ENCODE data around the gene TMEM72.

Gene TMEM72

DNA sequence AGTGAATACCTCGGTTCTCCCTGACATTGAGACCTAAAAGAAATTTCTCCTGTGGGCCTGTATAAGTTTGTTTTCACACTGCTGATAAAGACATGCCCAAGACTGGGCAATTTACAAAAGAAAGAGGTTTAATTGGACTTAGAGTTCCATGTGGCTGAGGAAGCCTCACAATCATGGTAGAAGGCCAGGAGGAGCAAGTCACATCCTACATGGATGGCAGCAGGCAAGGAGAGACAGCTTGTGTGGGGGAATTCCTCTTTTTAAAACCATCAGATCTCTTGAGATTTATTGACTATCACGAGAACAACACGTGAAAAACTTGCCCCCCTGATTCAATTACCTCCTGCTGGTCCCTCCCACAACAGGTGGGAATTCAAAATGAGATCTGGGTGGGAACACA is 6.7 kb downstream of the TMEM72 start:
- DNase-seq (ENCODE audit: low read depth in 3 of 3), result no peak

DNA sequence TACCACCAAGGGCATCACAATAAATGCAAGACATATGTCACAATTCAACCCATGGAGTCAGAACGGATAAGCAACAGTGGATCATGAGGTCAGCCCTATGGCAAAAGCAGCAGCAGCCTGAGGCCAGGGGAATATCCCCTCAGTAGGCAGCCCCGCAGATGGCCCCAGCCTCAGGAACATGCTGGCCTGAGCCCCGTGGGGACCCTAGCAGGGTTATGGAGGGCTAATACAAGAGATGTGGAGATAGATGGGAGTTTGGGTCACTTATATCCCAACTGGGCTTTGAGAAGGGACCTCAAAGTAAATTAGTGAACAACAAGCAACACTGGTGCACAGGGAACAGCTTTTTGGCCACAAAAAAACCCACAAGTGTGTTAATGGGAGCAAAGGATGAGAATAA is 9.1 kb downstream of the TMEM72 start:
- DNase-seq (ENCODE audit: low read depth in 3 of 3), result no peak

DNA sequence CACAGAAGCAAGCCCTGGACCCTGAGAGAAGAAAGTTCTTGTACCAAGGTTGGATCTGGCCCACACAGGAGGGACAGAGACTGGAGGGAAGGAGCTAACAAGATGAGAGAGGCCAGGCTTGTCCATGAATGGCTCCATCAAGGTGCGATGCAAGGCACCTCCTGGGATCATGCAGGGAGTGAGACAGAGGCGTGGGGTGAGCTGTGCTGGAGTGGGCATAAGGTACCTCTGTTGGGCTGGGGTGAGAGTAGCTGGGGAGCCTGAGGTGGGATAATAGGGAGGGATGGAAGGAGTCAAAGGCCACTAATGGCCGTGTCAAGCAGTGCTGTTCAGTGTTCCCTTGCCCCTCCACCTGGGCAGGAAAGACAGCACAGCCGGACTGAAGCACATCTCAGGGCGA is 9.9 kb downstream of the TMEM72 start:
- no peak for DNase-seq (ENCODE audit: low read depth in 3 of 3)

DNA sequence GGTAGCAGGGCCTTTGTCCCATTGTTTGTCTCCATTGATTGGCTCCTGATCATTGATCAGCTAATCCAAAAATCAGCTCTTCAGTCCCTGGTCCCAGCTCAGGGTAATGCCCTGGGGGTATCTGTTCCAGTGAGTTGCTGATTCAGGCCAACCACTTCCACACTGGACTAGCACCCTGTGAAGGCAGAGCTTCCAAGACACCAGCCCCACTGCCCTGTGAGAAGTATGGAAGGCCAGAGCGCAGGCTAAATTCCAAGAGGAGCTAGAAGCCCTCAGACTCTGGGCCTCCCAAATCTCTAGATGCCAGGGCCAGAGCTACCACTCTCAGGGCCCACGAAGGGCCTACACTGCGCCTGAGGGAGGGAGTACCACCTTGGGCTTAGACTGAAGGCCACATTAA is 10.4 kb downstream of the TMEM72 start:
- no peak for DNase-seq (ENCODE audit: low read depth in 3 of 3)

DNA sequence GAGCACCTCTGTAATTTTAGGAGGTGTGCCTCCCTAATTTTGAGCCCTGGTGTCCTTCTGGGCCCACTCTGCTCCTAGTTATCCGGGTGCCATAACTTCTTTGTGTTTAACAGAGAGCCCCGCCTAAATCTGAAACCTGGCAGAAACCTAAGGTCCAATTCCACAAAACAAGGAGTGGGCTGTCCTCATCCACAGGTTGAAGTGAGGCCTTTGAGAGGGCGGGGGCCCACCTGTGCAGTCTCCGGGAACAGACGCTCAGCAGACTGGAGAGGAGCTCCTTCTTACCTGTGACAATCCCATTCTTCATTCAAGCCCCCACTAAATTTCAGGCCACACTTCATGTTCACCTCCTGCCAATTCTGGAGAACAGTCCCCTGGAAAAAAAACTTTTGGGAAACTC is 10.9 kb downstream of the TMEM72 start:
- DNase-seq (ENCODE audit: low read depth in 3 of 3), result no peak

DNA sequence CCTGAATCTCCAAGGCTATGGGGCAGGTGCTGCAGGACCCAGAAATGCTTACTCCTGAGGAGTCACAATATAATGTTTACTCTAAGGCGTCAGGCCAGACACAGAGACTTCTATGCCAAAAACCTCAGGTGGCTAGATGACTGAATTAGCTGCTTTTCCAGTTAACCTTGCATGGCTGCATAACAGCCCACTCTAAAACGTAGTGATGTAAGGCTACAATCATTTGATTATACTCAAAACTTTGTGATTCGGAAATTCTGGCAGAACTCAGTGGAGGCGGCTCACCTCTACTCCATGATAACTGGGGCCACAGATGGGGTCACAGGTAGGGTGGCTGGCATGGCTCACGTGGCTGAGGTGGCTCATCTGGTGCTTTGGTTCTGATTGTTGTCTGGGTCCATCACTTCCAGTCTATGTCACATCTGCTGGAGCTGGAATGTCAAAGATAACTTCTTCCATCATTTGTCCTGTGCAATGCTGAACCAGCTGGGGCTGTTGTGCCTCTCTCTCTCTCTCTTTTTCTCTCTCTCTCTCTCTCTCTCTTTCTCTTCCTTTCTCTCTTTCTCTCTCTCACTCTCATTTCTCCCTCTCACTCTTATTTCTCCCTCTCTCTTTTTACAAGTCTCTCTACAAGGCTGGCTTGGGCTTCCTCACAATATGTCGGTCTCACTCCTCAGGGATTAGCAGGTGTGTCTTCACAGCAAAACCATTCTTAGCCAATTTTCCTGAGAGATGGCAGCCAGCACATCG is 11.8 kb downstream of the TMEM72 start:
- no peak for DNase-seq (ENCODE audit: low read depth in 3 of 3)

DNA sequence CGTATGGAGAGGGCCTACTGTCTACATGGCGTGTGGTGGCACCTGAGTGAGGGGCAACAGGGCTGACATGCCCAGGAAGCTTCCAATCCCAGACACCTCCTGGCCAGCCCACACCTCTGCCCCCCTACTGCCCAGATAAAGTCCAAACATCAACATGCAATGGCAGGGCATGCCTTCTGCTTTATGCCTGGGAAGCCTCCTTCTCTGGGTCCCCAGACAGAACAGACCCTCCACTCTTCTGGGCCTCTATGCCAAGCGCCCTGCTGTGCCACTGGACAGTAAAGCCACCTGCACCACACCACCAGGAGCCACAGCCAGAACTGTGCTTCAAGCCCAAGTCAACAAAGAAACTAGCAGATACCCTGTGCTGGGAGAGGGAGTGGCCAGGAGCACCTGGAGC is 12.5 kb downstream of the TMEM72 start:
- DNase-seq (ENCODE audit: low read depth in 3 of 3), result no peak

DNA sequence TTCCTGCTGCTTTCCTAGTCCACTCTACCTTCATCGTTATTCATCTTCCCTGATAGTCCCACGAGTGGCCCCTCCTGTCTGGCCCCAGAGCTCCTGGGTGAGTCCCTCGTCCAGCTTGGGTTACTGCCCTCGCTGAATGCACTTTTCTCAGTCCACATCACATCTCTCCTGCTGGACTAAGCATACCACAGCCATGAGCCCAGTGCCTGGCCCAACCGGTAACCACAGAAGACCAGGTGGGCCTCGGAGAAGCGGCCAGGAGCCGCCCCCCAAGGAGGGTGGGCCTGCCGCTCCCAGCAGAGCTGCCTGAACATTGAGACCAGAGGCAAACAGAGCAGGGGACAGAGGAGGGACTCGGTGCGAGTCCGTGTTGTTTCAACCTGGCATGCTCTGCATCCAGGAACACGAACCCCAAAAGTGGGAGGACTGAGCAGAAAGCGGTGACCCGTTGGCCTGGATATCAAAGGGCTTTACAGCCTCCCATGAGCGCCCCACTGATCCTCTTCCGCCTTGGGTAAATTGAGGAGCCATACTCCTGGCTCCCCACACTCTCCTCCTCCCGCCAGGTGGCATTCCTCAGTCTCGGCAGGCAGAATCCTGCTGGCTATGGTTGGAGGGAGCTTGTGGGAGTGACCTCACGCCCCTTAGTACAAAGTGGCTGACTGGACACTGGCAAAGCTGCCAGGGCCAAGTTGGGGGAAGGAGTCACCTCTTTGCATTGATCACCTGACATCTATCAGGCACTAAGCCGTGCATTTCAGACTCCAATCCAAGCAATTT is 13.3 kb downstream of the TMEM72 start:
- no peak for DNase-seq (ENCODE audit: low read depth in 3 of 3)

DNA sequence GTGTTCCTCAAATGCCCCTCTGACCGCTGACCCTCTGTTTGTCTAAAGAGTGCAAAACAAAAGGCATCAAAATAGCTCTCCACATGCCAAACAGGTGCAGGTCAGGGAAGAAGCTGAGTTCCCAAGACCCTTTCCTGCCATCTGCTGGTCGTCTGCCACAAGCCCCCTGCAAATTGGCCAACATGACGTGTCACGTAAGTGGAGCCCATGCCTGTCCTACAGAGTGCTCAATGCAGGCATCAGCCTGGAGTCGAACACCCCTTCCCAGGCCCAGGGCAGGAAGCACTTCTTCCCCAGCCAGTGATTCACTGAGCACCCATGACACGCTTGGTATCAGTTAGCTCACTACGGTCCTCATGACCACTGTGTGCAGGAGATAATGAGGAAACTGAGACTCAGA is 14.1 kb downstream of the TMEM72 start:
- DNase-seq (ENCODE audit: low read depth in 3 of 3), result no peak

DNA sequence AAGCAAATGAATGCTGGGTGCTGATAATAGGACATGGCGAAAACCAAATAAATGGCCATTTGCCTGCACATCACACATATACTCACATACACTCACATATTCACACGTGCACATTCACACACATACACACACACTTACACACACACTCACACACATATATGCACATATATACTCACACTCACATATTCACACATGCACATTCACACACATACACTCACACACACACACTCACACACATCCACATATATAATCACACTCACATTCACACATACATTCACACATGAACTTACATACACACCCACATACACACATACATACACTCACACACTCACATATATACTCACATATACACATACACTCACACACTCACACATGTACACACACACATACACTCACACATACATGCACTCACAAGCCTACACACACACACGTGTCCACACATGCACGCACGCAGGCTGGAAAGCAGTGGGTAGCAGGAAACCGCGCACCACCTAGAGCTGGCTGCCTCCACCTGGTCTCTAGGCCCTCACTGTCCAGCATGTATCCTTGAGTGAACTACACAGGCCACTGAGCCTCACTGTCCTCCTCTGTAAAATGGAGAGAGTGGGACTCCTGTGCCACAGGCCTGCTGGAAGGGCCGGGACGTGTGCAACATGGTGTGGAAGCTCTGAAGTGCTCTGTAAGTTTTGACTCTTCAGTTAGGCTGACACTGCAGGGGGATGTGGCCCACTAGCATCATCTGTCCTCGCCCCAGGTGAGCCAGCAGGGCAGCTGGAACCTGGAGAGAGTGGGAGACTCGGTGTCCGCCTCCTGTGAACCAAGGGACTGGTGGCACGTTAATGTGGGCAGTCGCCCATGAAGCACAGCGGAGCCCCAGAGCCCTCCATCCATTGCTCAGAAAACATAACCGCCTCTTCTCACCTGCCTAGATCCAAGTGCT is 14.9 kb downstream of the TMEM72 start:
- no peak for DNase-seq (ENCODE audit: low read depth in 3 of 3)

DNA sequence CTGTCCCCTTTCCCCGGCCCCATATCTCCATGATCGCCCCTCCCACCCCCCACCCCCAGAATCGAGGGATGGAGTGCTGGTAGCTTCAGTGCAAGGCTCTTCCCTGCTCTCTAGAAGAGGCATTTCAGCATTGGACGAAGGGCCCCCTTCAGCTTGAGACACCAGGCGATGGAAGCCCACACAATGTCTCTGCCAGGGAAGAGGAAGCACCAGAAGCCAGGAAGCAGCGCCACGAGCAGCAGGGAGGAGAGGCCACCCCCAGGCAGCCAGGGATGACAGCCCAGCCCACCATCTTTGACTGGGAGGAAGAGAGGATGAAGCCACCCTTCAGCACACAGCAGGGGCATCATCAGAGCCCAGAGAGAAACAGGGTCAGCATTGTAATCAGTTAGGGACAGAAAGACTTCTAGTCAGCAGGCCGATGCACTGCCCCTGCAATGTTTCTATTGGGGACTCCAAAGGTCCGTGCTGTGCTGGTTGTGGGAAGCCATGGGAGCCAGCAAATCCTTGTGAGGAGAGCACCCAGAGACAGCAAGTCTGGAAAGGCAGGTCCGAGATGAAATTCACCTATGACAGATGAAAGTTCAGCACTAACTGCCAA is 15.7 kb downstream of the TMEM72 start:
- no peak for DNase-seq (ENCODE audit: low read depth in 3 of 3)

DNA sequence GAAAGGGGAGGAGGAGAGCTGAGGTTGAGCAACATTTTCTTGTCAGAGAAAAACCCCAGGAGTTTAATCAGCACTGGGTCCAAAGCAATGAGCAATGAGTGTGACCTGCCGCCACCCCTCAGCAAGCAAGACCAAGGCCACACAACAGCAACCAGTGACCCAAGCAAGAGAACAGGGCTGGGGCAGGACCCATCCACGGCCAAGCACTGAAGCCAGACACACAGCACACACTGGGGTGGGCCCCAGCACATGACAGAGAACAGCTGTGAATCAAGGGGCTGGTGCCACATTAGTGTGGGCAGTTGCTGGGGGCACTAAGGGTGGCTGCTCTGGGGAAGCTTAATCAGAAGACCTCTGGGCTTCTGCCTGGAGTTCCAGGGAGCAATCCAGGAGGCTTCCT is 16.2 kb downstream of the TMEM72 start:
- no peak for DNase-seq (ENCODE audit: low read depth in 3 of 3)

DNA sequence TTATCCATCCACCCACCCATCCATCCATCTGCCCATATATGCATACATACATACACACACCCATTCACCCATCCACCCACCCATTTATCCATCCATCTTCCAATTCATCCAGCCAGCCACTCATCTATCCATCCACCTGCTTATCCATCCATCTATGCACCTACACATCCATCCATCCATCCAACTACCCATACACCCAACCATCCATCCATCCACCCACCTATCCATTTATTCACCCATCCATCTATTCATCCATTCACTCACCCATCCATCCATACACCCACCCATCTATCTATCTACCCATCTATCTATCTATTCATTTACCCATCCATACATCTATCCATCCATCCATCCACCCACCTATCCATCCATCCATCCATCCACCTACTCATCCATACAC is 17.3 kb downstream of the TMEM72 start:
- no peak for DNase-seq (ENCODE audit: low read depth in 3 of 3)

DNA sequence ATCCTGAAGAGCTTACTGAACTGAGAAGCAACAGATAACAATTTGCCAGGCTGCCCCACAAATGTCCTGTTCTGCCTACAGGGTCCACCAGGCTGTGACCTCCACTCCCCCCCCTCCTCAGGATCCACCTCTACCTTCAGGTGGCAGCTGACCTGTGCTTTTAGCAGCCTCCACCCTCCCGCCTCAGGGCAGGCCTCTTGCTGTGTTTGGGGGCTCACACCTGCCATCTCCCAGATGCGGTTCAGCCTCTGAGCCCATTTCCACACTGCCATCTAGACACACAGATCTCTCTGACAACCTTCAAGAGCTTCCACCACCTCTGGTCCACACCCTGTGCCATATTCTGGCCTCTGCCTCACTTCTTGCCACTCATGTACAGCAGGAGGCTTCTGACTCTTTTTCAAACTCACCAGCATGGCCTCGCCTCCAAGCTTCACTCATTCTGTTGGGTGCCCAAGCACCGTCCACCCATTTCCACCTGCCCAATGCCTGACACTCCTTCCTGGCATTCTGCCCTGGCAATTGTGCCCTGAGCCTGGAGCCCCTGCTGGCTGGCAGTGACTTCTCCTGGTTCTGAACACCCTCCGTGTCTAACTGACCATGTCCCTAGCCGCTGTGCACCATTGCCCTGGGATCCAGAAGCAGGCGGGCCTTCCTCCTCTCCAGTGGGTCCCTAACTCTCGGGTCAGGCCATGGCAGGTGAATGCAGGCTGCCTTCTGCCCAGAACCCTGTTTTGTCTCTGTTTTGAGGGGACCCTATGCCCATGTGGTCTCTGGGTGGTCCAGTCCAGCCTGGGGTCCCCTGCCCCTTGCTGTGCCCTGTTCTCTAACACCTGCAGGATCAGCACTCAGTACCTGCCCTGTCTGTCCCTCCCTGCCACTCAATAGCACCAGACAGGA is 18.5 kb downstream of the TMEM72 start:
- no peak for DNase-seq (ENCODE audit: low read depth in 3 of 3)

DNA sequence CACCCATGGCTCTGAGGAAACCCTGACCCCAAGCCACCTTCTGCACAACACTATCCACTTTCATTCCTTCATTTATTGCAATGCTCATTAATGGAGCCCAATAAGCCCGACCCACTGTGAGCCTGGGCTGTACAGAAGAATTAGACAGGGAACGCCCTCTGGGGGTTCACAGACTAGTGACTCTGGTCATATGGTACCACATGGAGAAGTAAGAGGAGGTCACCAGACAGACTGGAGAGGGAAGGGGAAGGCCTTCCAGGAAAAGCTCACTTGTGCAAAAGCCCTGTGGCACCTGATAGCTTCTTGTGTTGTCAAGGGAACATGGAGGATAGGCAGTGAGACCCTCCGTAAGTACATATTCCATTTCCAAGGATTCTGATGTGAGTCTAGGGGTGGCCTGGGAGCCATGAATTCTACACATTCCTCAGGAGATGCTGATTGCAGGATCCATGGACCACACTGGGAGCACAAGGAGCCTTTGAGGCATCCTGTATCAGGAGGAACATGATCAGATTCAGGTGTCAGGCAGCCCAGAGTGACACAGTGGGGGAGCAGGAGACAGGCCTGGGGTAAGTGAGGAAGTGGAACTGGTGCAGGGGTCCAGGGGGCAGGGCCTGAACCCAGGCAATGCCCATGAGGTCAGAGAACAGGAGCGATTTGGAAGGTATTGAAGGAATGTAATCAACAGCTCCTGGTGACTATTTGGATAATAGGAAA is 19.9 kb downstream of the TMEM72 start:
- DNase-seq (ENCODE audit: low read depth in 3 of 3), result no peak

DNA sequence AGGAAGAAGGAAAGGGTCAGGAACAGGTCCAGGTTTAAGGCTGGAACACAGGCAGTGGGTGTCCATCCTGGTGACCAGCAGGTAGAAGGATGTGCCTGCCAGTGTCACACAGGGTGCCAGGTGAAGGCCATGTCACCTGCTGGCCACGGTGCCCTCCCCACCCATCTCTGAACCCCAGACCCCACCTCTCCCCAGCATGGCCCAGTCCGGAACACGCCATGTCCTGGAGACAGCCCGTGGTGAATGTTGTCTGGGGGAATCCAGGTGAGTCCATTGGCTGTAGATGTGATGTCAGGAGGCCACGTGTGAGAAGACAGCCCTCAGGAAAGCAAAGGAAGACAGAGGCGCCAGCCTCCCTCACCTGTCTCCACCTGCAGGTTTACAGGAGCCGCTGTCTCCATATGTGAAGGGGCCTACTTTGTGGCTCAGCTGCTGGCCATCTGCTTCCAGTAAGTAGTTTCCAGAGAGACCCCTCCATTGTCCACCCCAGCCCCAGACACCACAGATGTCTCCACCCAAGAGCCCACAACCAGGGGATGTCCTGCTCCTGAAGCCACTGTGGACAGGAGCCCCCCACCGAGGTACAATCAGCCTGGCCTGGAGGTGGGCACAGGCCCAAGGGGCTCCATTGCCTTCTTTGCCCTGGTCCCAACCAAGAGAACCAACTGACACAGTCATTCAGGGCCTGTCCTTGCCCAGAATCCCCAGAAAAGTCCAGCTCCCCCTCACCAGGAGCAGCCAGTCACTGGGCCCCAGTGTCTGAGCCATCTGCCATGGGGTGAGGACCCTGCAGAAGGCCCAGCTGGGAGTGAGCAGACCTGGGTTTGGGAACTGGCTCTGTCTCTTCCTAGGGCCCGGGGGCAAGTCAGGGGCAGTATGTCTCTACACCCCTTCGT is 20.7 kb downstream of the TMEM72 start:
- DNase-seq (ENCODE audit: low read depth in 3 of 3), result no peak

DNA sequence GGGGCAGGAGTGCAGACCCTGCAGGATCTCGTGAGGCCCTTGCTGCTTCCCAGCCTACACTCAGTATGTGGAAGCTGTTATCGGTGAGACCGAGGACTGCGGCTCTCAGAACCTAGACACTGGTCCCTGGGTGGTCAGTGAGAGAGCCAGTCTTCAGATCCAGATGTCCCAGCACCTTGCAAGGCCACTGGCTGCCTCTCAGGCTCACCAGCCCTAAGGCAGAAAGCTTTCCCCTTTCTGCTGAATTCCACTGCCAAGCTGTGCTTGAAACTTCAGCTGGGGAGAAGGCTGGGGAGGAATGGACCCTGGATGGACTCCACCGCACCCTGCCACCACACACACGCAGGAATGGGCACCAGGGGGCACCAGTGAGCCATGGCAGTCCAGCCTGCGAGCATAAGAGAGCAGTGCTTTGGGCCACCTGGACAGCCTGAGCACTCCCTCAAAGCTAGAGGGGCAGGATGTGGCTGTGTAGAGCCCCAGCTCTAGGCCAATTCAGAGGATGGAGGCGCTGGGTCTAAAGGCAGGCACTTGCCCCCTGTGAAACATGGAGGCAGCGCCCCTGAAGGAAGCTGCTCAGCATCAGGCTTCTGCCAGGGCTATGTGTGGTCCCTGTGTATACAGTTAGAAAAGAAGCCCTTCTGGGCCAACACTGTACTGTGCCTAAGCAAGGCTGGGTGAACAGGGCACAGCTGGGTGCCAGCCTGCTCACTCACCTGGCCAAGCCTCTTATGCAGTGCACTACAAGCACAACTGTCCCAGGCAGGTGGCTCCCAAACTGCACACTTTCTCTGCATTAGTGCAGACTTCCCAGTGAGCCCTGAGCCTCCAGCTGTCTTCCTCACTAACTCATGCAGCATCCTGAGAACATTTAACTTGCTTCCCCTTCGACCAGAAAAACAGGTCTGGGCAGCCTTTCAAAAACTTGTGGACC is 21.6 kb downstream of the TMEM72 start:
- peak; percentile 58 to 80 (median 67) for DNase-seq (ENCODE audit: low read depth in 3 of 3)

Data from stimulated activated CD4-positive, alpha-beta T cell treated with anti-CD3 and anti-CD28 coated beads, TNF-alpha, amount 100 ng/mL, for 24 hours (primary cell).